Natural killer cell (primary cell): ENCODE data around the gene ATP2B2. TPM values are rescaled to one million over a fixed set of nuclear protein-coding genes. Genes with fewer than 3 reads are reported as not detected.

Experiments
- ATAC-seq, 3 donors: fragments of 150-1000 bp in 2 of 3; fragments of 200-7000 bp in 1 of 3; cut with Tn5 transposase; 1 replicate in 1 of 3; 2 replicates in 2 of 3; pipeline ENCODE4 v1.10.0; 2021; ENCODE audit warnings: mild to moderate bottlenecking in 2 of 3, moderate library complexity in 2 of 3
- DNase-seq, 2 donors: peaks; one replicate each; pipeline versions ENCODE4 v3.0.0 to v3.0.0-alpha.2; 2013 to 2021; ENCODE audit warnings: mixed read lengths in 1 of 2
- H3K27ac ChIP-seq: one replicate; pipeline ENCODE4 v1.5.1; 2013; ENCODE audit warnings: mild to moderate bottlenecking, low read length
- H3K27me3 ChIP-seq: one replicate; pipeline ENCODE4 v1.6.1; 2013; ENCODE audit warnings: low read length; ENCODE audit not compliant: control insufficient read depth, insufficient read depth
- H3K36me3 ChIP-seq: one replicate; pipeline ENCODE4 v1.6.1; 2013; ENCODE audit warnings: low read length; ENCODE audit not compliant: control insufficient read depth, insufficient read depth
- H3K4me1 ChIP-seq: one replicate; pipeline ENCODE4 v1.6.1; 2013; ENCODE audit warnings: low read length; ENCODE audit not compliant: control insufficient read depth, insufficient read depth
- H3K4me3 ChIP-seq: one replicate; pipeline ENCODE4 v1.5.1; 2013; ENCODE audit warnings: low read length
- H3K9me3 ChIP-seq: one replicate; pipeline ENCODE4 v1.6.1; 2013; ENCODE audit warnings: low read length; ENCODE audit not compliant: control insufficient read depth, insufficient read depth
- H3K27ac Mint-ChIP-seq, 2 donors: one replicate each; pipeline ENCODE4 v1.8.0; 2022; ENCODE audit warnings: mild to moderate bottlenecking in 2 of 2, mixed read lengths in 2 of 2, moderate library complexity in 1 of 2
- H3K27me3 Mint-ChIP-seq, 2 donors: one replicate each; pipeline ENCODE4 v1.8.0; 2022; ENCODE audit warnings: low read depth in 2 of 2, mixed read lengths in 2 of 2
- H3K36me3 Mint-ChIP-seq: one replicate; pipeline ENCODE4 v1.8.0; 2022; ENCODE audit warnings: mixed read lengths
- H3K4me1 Mint-ChIP-seq, 2 donors: one replicate each; pipeline ENCODE4 v1.8.0; 2022; ENCODE audit warnings: mixed read lengths in 2 of 2
- H3K4me3 Mint-ChIP-seq: one replicate; pipeline ENCODE4 v1.8.0; 2022; ENCODE audit warnings: mild to moderate bottlenecking, moderate library complexity, mixed read lengths
- H3K9me3 Mint-ChIP-seq, 2 donors: one replicate each; pipeline ENCODE4 v1.8.0; 2022; ENCODE audit warnings: mixed read lengths in 2 of 2
- WGBS: methylation state at CpG from one replicate; pipeline ENCODE4 v1.1.7; 2013; ENCODE audit warnings: missing lambda C conversion rate; ENCODE audit not compliant: insufficient coverage; 5-methylcytosine and 5-hydroxymethylcytosine counted together
- intact Hi-C: fragments of 100-400 bp; cut with micrococcal nuclease; formaldehyde crosslinking; loops from one replicate; pipeline ENCODE4 v1.14.2; 2022
- total RNA-seq, 4 donors: library from RNA; stranded (reverse); fragments of 120-200 nt in 1 of 4; gene quantifications; one replicate each; pipeline versions ENCODE4 v1.2.3 to v1.2.4, GENCODE V29; 2013 to 2022
- TF ChIP-seq, protein P1 (sequence below): fragments of 200-600 bp; IDR thresholded peaks from one replicate; pipeline ENCODE4 v1.8.0; 2022; ENCODE audit warnings: antibody characterized with exemption

ATP2B2 gene
- total RNA-seq, 3 donors from 2014 or later (not counting 1 experiment from before 2014, with no cell fraction given): not detected

DNA sequence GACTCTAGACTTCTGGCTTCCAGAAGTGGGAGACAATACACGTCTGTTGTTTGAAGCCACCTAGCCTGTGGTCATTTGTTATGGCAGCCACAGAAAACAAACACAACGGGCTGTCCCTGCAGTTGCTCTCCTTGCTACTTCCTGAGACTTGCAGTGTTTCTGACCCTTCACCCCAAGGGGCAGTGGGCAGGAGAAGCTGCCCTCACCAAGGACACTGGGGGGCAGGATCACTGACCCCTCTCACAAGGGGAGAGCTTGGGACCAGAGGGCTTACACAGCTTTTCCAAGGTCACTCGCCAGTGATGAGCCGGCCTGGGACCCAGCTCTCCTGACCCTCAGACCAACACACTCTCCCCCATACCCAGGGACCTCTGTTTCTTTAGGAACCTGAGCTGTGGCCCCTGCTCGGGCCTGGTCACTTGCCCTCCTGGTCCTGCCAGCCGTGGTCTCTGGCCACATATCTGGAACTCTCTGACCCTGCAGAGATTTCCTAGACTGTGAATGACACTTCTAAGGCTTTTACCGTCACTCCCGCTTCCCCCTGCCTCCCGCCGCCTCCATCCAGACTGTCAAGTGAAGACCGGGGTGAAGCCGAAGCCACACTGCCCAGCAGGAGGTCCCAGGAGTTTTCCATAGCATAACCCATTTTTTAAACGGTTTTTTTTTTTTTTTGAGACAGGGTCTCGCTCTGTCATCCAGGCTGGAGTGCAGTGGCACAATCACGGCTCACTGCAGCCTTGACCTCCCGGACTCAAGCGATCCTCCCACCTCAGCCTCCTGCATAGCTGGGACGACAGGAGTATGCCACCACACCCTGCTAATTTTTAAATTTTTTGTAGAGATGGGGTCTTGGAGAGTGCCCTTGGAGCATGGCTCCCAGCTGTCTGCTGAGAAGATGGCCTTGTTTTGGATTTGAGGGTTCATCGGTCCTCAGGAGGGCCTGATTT, 4.4 kb downstream of the ATP2B2 start:
- no peaks in the 10 kb centered on the region for H3K9me3 Mint-ChIP-seq
- intact Hi-C loops: no loop called here
- no peak overlapping the region for H3K4me3 Mint-ChIP-seq
- no peak overlapping the region for H3K27ac Mint-ChIP-seq
- TF ChIP-seq, protein P1, sequence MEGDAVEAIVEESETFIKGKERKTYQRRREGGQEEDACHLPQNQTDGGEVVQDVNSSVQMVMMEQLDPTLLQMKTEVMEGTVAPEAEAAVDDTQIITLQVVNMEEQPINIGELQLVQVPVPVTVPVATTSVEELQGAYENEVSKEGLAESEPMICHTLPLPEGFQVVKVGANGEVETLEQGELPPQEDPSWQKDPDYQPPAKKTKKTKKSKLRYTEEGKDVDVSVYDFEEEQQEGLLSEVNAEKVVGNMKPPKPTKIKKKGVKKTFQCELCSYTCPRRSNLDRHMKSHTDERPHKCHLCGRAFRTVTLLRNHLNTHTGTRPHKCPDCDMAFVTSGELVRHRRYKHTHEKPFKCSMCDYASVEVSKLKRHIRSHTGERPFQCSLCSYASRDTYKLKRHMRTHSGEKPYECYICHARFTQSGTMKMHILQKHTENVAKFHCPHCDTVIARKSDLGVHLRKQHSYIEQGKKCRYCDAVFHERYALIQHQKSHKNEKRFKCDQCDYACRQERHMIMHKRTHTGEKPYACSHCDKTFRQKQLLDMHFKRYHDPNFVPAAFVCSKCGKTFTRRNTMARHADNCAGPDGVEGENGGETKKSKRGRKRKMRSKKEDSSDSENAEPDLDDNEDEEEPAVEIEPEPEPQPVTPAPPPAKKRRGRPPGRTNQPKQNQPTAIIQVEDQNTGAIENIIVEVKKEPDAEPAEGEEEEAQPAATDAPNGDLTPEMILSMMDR: no peak
- H3K4me1 ChIP-seq: peaks cover 7% of the 10 kb centered on the region
- no peak overlapping the region for H3K4me3 ChIP-seq
- ATAC-seq (no peak), DNase-seq (no peak)
- no peak overlapping the region for H3K27ac ChIP-seq
- H3K36me3 Mint-ChIP-seq: no peaks in the 10 kb centered on the region
- no peaks in the 10 kb centered on the region for H3K9me3 ChIP-seq
- no peaks in the 10 kb centered on the region for H3K4me1 Mint-ChIP-seq
- H3K27me3 ChIP-seq: peaks cover 9% of the 10 kb centered on the region
- H3K27me3 Mint-ChIP-seq: peaks cover 3 to 12% of the 10 kb centered on the region in 2 donors
- no peaks in the 10 kb centered on the region for H3K36me3 ChIP-seq
- WGBS: 75% methylated on average over 18 of the region's 19 CpGs

DNA sequence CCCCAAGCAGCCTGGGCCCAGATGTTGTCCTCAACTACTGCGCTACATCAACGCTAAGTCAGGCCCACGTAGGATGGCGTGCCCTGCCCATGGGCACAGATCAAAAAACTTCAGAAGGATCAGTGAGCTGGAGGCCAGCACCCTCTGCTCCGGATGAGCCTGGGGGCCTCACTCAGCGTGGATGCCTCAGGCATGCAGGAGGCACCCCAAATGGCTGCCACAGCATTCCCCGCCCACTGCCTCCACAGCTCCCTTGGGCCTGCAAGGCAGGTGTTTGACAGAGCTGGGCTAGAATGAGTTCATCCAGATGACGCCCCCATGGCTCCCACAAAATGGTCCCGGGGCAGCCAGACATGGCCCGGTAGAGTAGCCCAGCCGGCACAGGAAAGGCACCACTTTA, 7.1 kb downstream of the ATP2B2 start:
- intact Hi-C loops: no loop called here
- H3K27me3 Mint-ChIP-seq: peaks cover 3 to 5% of the 10 kb centered on the region in 2 donors
- Histone ChIP-seq H3K27ac (no peak overlapping the region), H3K9me3 (no peaks in the 10 kb centered on the region), H3K4me1 (no peaks in the 10 kb centered on the region), H3K27me3 (no peaks in the 10 kb centered on the region), H3K4me3 (no peak overlapping the region), H3K36me3 (no peaks in the 10 kb centered on the region)
- H3K9me3 Mint-ChIP-seq: no peaks in the 10 kb centered on the region
- H3K4me1 Mint-ChIP-seq: no peaks in the 10 kb centered on the region
- TF ChIP-seq, protein P1: no peak
- no peak overlapping the region for H3K4me3 Mint-ChIP-seq
- DNase-seq: no peak
- ATAC-seq: no peak
- 93% methylated on average over 11 of the region's 11 CpGs for WGBS
- H3K27ac Mint-ChIP-seq: no peak overlapping the region
- H3K36me3 Mint-ChIP-seq: no peaks in the 10 kb centered on the region

DNA sequence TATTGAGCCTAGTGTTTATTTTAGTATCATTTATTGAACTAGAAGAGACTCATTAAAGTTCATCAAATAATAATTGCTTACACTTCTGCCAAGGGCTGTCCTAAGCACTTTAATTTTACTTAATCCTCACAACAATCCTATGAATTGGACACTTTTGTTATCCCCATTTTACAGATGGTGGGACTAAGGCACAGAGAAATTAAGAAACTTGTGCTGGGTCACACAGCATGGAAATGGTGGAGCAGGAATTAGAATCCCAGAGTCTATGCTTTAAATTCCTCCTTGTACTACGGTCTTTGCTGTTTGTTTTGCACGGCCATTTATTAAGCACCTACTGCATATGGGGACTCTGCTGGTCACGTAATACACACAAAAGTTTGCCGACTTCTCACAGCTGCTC, 7.9 kb downstream of the ATP2B2 start:
- H3K4me1 Mint-ChIP-seq: no peaks in the 10 kb centered on the region
- TF ChIP-seq, protein P1: no peak
- H3K36me3 Mint-ChIP-seq: no peaks in the 10 kb centered on the region
- Histone ChIP-seq H3K27ac (no peak overlapping the region), H3K9me3 (no peaks in the 10 kb centered on the region), H3K4me1 (no peaks in the 10 kb centered on the region), H3K36me3 (no peaks in the 10 kb centered on the region), H3K4me3 (no peak overlapping the region), H3K27me3 (no peaks in the 10 kb centered on the region)
- intact Hi-C loops: no loop called here
- WGBS: 69% methylated on average over 4 of the region's 4 CpGs
- no peak for ATAC-seq
- no peaks in the 10 kb centered on the region for H3K9me3 Mint-ChIP-seq
- H3K27me3 Mint-ChIP-seq: peaks cover 3 to 5% of the 10 kb centered on the region in 2 donors
- no peak overlapping the region for H3K4me3 Mint-ChIP-seq
- no peak overlapping the region for H3K27ac Mint-ChIP-seq
- DNase-seq: no peak
